Measurements from ENCODE around the gene PEX10.

- TF ChIP-seq, protein P1, sequence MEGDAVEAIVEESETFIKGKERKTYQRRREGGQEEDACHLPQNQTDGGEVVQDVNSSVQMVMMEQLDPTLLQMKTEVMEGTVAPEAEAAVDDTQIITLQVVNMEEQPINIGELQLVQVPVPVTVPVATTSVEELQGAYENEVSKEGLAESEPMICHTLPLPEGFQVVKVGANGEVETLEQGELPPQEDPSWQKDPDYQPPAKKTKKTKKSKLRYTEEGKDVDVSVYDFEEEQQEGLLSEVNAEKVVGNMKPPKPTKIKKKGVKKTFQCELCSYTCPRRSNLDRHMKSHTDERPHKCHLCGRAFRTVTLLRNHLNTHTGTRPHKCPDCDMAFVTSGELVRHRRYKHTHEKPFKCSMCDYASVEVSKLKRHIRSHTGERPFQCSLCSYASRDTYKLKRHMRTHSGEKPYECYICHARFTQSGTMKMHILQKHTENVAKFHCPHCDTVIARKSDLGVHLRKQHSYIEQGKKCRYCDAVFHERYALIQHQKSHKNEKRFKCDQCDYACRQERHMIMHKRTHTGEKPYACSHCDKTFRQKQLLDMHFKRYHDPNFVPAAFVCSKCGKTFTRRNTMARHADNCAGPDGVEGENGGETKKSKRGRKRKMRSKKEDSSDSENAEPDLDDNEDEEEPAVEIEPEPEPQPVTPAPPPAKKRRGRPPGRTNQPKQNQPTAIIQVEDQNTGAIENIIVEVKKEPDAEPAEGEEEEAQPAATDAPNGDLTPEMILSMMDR (IDR thresholded peaks at IDR 0.05) = no peak
- TF ChIP-seq POLR2A (IDR thresholded peaks at IDR 0.05) = no peak
These were observed 6.5 kb upstream of the PEX10 start for GRCh38 chr1:2418791-2419320.

Data from esophagus squamous epithelium (tissue), 4 donors.